Calu3 (cell line): ENCODE results near the gene PLET1. TPM values are rescaled to one million over a fixed set of nuclear protein-coding genes. Genes with fewer than 3 reads are reported as not detected.

Experiments used
- BruUV-seq: library from RNA; stranded (reverse); fragments of 400-500 nt; replicated peaks from 2 replicates; lab custom pipeline; 2021; lab: Mats Ljungman, UMichigan
- CTCF ChIA-PET: fragments of 300-600 bp; sonication (Branson Sonifier 250); formaldehyde crosslinking; loops from one replicate; lab custom pipeline; 2022; ENCODE audit warnings: antibody characterized with exemption; lab: Charles Lee
- DNase-seq: peaks from one replicate; pipeline ENCODE4 v3.0.0; 2022
- H3K27ac Mint-ChIP-seq: one replicate; pipeline ENCODE4 v1.8.0; 2022; ENCODE audit warnings: mixed read lengths; ENCODE audit not compliant: unreplicated experiment
- H3K27me3 Mint-ChIP-seq: one replicate; pipeline ENCODE4 v1.8.0; 2022; ENCODE audit warnings: mixed read lengths; ENCODE audit not compliant: unreplicated experiment
- H3K36me3 Mint-ChIP-seq: one replicate; pipeline ENCODE4 v1.8.0; 2022; ENCODE audit warnings: mild to moderate bottlenecking, moderate library complexity, mixed read lengths; ENCODE audit not compliant: insufficient read depth, unreplicated experiment
- H3K4me1 Mint-ChIP-seq: one replicate; pipeline ENCODE4 v1.8.0; 2022; ENCODE audit warnings: mild to moderate bottlenecking, low read depth, mixed read lengths; ENCODE audit not compliant: unreplicated experiment
- H3K4me3 Mint-ChIP-seq: one replicate; pipeline ENCODE4 v1.8.0; 2022; ENCODE audit warnings: mild to moderate bottlenecking, low read depth, moderate library complexity, mixed read lengths; ENCODE audit not compliant: unreplicated experiment
- H3K9me3 Mint-ChIP-seq: one replicate; pipeline ENCODE4 v1.8.0; 2022; ENCODE audit warnings: low read depth, mixed read lengths; ENCODE audit not compliant: unreplicated experiment
- intact Hi-C: fragments of 100-400 bp; cut with micrococcal nuclease; formaldehyde crosslinking; loops from one replicate; pipeline ENCODE4 v1.10.0; 2022; ENCODE audit not compliant: unreplicated experiment
- total RNA-seq: library from RNA; stranded (reverse); gene quantifications from 2 replicates; pipeline ENCODE4 v1.2.3, GENCODE V29; 2022
- TF ChIP-seq, protein P1 (sequence below): fragments of 200-600 bp; IDR thresholded peaks from one replicate; pipeline ENCODE4 v1.8.0; 2022; ENCODE audit warnings: antibody characterized with exemption; ENCODE audit not compliant: unreplicated experiment

The PLET1 gene
- total RNA-seq, 1 experiment from 2014 or later, result not detected

DNA sequence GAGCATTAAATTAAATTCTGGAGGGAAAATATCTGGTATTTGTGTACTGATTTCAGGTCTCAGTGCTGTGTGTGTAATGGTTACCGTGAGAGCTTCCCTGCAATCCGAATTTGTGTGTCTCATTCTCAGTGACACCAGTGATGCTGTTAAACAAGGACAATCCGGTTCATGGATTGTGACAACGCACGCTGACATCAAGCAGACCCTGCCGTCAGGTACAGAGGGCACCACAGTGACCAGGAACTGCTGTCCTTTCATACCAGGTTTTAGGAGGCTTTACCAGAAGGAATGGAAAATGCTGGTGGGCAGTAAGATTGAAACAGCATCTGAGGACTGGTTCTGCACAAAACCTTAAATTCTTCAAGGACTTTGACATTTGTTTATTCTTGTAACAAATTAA is 30.5 kb upstream of the PLET1 start:
- BruUV-seq, result no TSS peak

DNA sequence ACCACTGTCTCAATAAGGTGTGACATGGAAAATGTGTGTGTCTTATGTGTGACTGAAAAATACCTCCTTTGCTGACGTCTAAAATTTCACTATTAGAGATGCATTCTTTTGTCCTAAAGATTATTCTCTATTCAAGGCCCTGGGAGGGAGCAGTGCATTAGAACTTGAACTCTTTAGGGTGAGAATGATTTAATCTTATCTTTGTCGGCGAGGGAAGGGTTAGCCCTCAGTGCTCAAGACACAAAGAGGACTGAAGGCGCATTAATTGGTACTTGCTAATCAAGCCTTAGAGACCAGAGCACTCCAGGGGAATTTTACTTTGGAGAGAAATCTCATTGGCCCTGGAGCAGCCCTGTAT is 29.8 kb upstream of the PLET1 start:
- H3K4me1 Mint-ChIP-seq, result no peaks in the 10 kb centered on the region
- intact Hi-C loops, result loop anchor here (2.0 to 10.0 kb wide), 4 partner anchors 264 to 1002 kb away; no protein-coding TSS in a partner anchor
- no TSS peak for BruUV-seq

More for the DNA sequence above, 30.5 kb upstream of the PLET1 start:
- intact Hi-C loops, result loop anchor here (2.0 to 10.0 kb wide), 4 partner anchors 264 to 1001 kb away; no protein-coding TSS in a partner anchor
- CTCF ChIA-PET, result no interaction called here
- no peak for DNase-seq
- peaks cover 8% of the 10 kb centered on the region for H3K36me3 Mint-ChIP-seq
- H3K27me3 Mint-ChIP-seq, result no peaks in the 10 kb centered on the region
- no peaks in the 10 kb centered on the region for H3K4me1 Mint-ChIP-seq
- TF ChIP-seq, protein P1, sequence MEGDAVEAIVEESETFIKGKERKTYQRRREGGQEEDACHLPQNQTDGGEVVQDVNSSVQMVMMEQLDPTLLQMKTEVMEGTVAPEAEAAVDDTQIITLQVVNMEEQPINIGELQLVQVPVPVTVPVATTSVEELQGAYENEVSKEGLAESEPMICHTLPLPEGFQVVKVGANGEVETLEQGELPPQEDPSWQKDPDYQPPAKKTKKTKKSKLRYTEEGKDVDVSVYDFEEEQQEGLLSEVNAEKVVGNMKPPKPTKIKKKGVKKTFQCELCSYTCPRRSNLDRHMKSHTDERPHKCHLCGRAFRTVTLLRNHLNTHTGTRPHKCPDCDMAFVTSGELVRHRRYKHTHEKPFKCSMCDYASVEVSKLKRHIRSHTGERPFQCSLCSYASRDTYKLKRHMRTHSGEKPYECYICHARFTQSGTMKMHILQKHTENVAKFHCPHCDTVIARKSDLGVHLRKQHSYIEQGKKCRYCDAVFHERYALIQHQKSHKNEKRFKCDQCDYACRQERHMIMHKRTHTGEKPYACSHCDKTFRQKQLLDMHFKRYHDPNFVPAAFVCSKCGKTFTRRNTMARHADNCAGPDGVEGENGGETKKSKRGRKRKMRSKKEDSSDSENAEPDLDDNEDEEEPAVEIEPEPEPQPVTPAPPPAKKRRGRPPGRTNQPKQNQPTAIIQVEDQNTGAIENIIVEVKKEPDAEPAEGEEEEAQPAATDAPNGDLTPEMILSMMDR, result no peak
- H3K4me3 Mint-ChIP-seq, result no peak overlapping the region
- H3K27ac Mint-ChIP-seq, result no peak overlapping the region
- H3K9me3 Mint-ChIP-seq, result peaks cover 2% of the 10 kb centered on the region

DNA sequence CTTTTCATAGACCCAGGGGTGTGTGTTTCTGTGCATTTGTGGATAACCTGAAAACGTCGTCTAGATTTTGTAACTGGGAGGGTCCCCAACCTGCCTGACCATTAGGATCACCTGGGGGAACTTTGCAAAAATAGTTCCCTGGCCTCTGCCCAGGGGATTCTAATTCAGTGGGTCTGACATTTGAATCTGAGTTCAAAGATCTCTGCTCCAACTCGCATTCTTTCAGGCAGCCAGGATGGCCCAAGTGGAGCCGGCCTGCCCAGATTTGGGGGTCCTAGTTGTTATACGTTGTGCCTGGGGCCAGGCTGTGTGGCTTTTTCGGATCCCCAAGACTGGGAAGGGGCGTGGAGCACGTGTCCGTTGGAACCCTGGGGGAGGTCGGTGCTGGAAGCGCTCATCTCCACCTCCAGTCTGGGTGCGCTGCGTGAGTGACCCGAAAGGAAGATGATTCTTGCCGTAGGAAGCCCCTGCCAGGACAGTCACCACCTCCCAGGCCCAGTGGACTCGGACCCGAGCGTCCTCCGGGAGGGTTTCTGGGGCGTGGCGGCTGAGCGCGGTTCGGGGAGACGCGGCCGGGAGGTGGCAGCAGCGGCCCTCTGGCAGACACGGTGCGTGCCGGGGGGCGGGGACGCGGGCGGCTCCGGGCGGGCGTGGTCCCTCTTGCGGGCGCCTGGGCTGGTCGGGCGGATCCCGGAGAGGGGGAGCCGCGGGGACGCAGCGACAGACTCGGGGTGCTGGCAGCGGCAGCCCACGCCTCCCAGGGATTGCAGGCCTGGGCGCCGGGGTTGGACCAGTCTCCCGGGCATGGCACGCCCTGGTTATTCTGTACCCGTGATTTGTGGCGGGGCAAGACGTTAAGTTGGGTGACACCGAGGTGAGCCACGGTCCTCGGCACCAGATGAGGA is 29.2 kb upstream of the PLET1 start:
- H3K27ac Mint-ChIP-seq, result no peak overlapping the region
- peak; percentile 84 for DNase-seq
- peaks cover 8% of the 10 kb centered on the region for H3K36me3 Mint-ChIP-seq
- no TSS peak for BruUV-seq
- peaks cover 2% of the 10 kb centered on the region for H3K9me3 Mint-ChIP-seq
- TF ChIP-seq, protein P1, result peak; percentile 67
- intact Hi-C loops, result loop anchor here (2.0 to 10.0 kb wide), 5 partner anchors 265 to 1002 kb away; partner anchors contain the start of gene DIXDC1
- H3K4me3 Mint-ChIP-seq, result peak overlapping the region; percentile 65
- H3K27me3 Mint-ChIP-seq, result no peaks in the 10 kb centered on the region
- no peaks in the 10 kb centered on the region for H3K4me1 Mint-ChIP-seq
- CTCF ChIA-PET, result interaction anchor here (0.8 kb wide), 1 partner anchor 1000 kb away, joined by 3 read pairs; no protein-coding TSS in a partner anchor

More for the DNA sequence above, 29.8 kb upstream of the PLET1 start:
- CTCF ChIA-PET, result no interaction called here
- Mint-ChIP-seq H3K4me3 (peak overlapping the region; percentile 65), H3K27ac (no peak overlapping the region), H3K36me3 (peaks cover 8% of the 10 kb centered on the region), H3K27me3 (no peaks in the 10 kb centered on the region), H3K9me3 (peaks cover 2% of the 10 kb centered on the region)
- TF ChIP-seq, protein P1, result no peak
- no peak for DNase-seq

DNA sequence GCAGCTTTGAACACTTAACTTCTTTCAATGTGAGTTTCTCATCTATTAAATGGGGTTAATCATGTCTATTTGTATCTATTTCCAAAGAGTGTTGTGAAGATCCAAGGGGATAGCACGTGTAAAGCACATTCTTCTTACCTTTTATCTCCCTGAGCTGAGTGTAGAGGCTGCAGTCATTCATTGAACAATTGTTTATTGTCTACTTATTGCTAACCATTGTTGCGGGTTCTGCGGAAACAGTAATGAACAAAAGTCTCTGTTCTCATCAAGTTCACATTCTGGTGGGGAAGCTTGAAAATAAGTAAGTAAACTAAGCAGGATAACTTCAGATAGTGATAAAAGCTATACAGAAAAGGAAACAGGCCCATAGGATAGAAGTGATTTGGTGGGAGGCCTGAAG is 27.4 kb upstream of the PLET1 start:
- no TSS peak for BruUV-seq
- intact Hi-C loops, result loop anchor here (10.0 kb wide), 1 partner anchor 353 kb away; the partner anchor contains the start of gene DIXDC1
- TF ChIP-seq, protein P1, result no peak
- CTCF ChIA-PET, result interaction anchor here (1.3 kb wide), 1 partner anchor 297 kb away, joined by 3 read pairs; no protein-coding TSS in a partner anchor
- Mint-ChIP-seq H3K27ac (no peak overlapping the region), H3K27me3 (no peaks in the 10 kb centered on the region), H3K9me3 (peaks cover 2% of the 10 kb centered on the region), H3K4me3 (no peak overlapping the region), H3K4me1 (no peaks in the 10 kb centered on the region), H3K36me3 (peaks cover 8% of the 10 kb centered on the region)
- no peak for DNase-seq
